ENCODE data around the gene UBN2.
"Not testable (repeated sequence)": the region's sequence is repeated elsewhere in the genome, so short reads cannot be mapped to it uniquely, and the experiment has no call there.

UBN2 gene

GRCh38 chr7:139300390-139300789, 69.4 kb downstream of the UBN2 start:
- no peak for DNase-seq

- no peak for DNase-seq
These were observed 73.5 kb downstream of the UBN2 start for GRCh38 chr7:139304517-139304916.

- DNase-seq, result no peak
These were observed 87.0 kb downstream of the UBN2 start for GRCh38 chr7:139317939-139318505.

- DNase-seq, result no peak
These were observed 90.2 kb downstream of the UBN2 start for GRCh38 chr7:139321071-139321745.

GRCh38 chr7:139324709-139325108, 93.7 kb downstream of the UBN2 start:
- not testable (repeated sequence) for DNase-seq

- DNase-seq, result no peak
These were observed 97.3 kb downstream of the UBN2 start for GRCh38 chr7:139328375-139328774.

- no peak for DNase-seq
These were observed 98.1 kb downstream of the UBN2 start for GRCh38 chr7:139329119-139329518.

GRCh38 chr7:139330333-139331030, 99.4 kb downstream of the UBN2 start:
- DNase-seq, result no peak

GRCh38 chr7:139332697-139333359, 101.8 kb downstream of the UBN2 start:
- no peak for DNase-seq

- not testable (repeated sequence) for DNase-seq
These were observed 102.4 kb downstream of the UBN2 start for GRCh38 chr7:139333443-139333842.

- no peak for DNase-seq
These were observed 103.5 kb downstream of the UBN2 start for GRCh38 chr7:139334399-139335150.

GRCh38 chr7:139339025-139339424, 108.0 kb downstream of the UBN2 start:
- DNase-seq, result no peak

- no peak for DNase-seq
These were observed 108.6 kb downstream of the UBN2 start for GRCh38 chr7:139339698-139340036.

GRCh38 chr7:139340037-139340807, 109.2 kb downstream of the UBN2 start:
- peak; percentile 93 to 99 for DNase-seq

- DNase-seq, result no peak
These were observed 109.7 kb downstream of the UBN2 start for GRCh38 chr7:139340808-139341057.

GRCh38 chr7:139341058-139341775, 110.2 kb downstream of the UBN2 start, which contains the start of gene FMC1:
Gene FMC1, plus strand, starts transcription at chr7:139341337. Its CDS starts 48 bp downstream, at chr7:139341385.
- DNase-seq, result peak; percentile 74 to 82

- no peak for DNase-seq
These were observed 110.8 kb downstream of the UBN2 start for GRCh38 chr7:139341776-139342226.

- DNase-seq, result no peak
These were observed 114.0 kb downstream of the UBN2 start for GRCh38 chr7:139345042-139345441.

- no peak for DNase-seq
These were observed 120.0 kb downstream of the UBN2 start for GRCh38 chr7:139351027-139351426.

- DNase-seq, result no peak
These were observed 123.7 kb downstream of the UBN2 start for GRCh38 chr7:139354729-139355128.

GRCh38 chr7:139355320-139355719, 124.3 kb downstream of the UBN2 start:
- DNase-seq, result no peak

Data from stimulated activated CD4-positive, alpha-beta T cell treated with anti-CD3 and anti-CD28 coated beads, Interleukin-4, amount 100 ng/mL, for 4 hours (primary cell).